Pulmonary artery endothelial cell (primary cell): Measurements from ENCODE around the gene ZNF780A. TPM values are rescaled to one million over a fixed set of nuclear protein-coding genes. Genes with fewer than 3 reads are reported as not detected.
A peak's percentile ranks its signal among the peaks of the same experiment; 100 is the strongest.
"Not testable (repeated sequence)": the region's sequence is repeated elsewhere in the genome, so short reads cannot be mapped to it uniquely, and the experiment has no call there.

Experiments
- DNase-seq: peaks from one replicate; pipeline ENCODE4 v3.0.0-alpha.2; 2011; ENCODE audit warnings: low read depth, low spot score
- total RNA-seq: library from RNA; depleted of rRNA; stranded (reverse); fragments of >200 nt; gene quantifications from 2 replicates; pipeline ENCODE4 v1.2.3, GENCODE V29; 2014

The ZNF780A gene
- 10.2 and 17.5 TPM in 2 replicates for total RNA-seq

DNA sequence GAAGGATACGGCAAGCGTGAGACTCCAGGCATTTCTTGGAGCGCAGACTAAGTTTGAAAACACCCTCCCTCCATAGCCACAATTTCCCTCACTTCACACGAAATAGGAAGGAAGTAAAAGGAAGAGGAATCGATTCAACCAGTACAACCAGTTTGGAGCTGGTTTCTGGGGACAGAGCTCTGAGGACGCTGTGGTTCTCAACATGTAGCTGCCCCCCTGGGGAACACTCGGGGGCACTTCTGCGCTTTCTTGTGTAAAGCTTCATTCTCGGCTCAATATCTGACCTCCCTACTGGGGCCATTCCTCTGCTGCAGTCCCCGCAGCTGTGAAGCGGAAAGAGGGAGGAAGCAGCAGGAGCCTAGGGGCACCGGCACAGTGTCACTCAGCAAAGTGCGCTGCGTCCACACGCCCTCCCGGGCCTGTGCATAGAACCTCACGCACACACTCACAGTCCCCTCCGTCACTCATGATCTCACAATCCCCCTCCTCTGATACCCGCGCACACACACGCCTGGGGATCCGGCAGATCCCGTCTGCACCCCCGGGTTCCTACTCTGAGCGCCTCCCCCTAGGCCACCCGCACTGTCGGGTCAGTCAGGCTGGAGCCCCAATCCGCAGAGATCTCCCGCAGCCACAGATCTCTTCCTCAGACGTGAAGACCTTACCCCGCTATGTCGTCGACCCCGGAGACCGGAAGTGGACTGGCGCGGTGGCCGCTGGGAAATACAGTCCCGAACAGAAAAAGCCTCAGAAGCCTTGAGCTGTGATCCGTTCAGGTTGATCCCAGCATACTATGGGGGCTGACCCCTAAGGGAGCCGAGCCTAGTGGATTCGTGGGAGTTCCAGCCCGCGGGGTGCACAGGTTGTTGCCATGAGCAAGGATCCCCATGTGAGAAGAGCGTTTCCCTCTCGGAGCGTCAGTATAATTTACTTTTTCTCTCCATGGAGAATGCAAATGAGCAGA, at the start of gene ZNF780A:
TSS of gene ZNF780A (minus strand) at position 703 of the 964 bp plus-strand sequence. CDS start 6,190 bp downstream, outside the sequence.
- DNase-seq: peak; percentile 17

DNA sequence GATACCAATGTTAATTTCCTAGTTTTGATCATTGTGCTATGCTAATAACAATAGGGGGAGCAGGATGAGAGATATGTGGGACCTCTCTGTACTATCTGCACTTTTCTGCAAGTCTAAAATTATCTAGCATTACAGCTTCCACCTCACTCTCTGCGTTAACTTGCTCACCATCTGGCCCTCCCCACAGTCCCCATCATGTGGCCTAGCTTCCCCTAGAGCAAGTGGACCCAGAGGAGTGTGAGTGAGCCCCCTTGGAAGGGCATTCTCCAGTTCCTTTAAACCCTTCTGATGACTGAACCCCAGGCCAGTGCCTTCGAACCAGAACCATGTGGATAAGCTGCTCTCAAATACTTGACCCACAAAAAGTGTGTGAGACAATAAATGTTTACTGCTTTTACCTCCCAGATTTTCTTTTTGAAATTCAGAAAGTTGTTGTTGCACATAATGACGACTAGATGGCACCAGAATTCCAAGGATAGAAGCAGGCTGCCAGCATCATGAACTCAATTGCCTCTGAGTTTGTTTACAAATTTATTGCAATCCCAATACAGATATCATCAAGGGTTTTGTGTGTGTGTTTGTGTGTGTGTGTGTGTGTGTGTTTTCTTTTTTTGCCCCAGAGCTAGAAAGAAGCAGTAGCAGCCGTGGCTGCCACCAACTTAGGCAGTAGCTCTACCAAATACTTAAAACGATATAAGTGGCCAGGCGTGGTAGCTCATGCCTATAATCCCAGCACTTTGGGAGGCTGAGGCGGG, 49.0 kb upstream of the ZNF780A start:
- peak; percentile 5 for DNase-seq

DNA sequence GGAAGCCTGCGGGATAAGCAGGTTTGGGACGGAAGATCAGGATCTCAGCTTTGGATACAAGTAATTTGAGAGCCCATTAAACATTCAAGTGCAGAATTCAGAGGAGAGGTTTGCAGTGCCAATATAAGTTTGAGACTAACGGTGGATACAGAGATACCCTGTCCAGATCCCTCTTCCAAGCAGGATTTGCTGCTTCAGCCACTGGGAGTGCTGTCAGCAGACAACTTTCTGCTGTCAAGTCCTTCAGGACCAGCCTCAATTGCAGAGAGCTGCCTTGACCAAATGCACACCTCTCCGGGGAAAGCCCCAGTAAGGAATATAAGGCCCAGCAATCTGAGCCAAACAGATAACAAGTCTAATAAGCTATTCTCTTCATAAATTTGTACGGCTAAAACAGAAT, 46.1 kb upstream of the ZNF780A start:
- DNase-seq: no peak

DNA sequence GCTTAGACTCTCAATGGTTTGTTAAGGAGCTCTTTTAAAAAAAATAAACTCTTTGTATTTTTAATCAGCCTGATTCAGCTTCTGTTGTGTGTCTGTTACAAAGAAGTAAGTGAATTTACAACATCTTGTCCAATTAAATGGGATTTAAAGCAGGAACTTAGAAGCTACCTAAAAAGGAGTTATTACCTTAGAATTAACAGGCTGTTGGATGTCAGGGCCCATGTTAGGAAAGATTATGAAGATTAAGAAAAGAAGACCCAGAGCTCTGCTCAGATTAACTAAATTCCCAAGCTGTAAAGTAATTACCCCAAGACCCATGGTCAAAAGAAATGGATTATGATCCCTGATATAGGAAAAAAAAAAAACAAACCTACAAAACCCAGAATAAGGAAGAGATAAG, 44.1 kb upstream of the ZNF780A start:
- DNase-seq: no peak

DNA sequence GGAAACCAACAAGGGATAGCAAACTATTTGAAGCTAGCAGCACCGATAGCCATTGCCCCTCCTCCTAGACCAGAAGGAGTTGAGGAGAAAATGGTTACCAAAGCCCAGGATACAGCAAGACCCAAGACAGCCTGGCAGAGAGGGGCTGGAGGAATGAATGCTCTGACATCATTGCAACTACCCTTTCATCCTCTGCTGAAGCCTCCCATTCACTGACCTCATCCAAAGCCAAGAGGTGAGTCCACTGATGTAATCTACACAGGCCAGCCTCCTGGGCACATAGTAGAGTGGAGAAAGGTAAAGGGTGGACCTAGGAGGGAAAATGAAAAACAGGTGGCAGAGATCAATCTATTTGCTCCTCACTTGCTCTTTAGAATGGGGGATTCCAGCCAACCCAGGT, 42.7 kb upstream of the ZNF780A start:
- no peak for DNase-seq

DNA sequence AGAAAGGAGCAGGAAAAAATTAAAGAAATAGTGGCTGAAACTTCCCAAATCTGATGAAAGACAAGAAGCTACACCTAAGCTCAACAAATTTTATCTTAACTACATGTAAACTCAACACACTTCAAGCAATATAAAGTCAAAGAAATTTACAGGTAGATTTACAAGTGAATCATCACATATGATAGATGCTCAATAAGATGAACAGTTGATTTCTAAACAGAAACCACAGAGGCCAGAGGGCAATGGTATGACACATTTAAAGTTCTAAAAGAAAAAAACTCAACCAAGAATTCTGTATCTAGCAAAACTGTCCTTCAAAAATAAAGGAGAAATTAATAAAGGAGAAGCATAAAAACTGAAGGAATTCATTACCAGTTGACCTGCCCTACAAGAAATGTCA, 39.3 kb upstream of the ZNF780A start:
- no peak for DNase-seq

DNA sequence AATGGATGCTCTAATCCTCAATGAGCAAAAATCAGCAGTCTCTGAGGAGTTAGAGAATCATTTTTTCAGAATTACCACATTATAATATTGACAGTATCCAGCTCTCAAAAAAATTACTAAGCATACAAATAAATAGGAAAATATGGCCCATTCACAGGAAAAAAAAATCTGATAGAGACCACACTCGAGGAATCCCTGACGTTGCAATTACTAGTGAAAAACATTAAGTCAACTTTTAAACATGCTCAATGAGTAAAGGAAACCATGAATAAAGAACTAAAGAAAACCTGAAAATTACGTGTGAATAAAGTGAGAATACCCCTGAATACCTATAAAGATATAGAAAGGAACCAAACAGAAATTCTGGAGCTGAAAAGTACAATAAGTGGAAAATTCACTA, 38.7 kb upstream of the ZNF780A start:
- DNase-seq: no peak

DNA sequence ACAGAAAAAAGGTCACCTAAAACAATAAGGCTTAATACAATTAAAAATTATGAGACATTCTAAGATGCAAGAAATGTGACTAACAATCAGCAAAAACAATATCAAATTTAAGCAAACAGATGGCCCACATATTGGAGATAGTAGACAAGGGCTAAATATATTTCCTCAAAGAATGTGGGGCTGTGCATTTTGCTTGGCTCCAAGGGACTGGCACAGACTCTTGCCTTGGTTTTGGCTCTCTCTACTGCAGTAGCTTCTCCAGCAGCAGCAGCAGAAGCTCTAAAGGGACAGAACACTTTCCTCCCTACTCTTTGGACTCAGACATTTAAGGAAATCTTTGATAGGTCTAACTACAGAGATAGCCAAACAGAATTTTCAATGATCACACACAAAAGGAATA, 38.2 kb upstream of the ZNF780A start:
- DNase-seq: no peak

DNA sequence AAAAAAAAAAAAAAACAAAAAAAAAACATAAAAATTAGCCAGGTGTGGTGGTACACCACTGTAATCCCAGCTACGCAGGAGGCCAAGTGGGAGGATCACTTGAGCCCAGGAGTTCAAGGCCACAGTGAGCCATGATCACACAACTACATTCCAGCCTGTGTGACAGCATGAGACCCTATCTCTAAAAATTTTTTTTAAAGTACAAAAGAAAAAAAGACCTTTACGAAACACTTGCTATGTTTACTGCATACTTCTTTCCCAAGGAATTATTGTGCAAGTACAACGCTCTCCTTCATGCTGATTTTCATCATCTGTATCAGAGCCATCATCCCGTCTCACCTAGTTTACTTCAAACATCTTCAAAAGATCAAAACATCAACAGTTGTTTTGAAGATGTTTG, 28.6 kb upstream of the ZNF780A start:
- no peak for DNase-seq

DNA sequence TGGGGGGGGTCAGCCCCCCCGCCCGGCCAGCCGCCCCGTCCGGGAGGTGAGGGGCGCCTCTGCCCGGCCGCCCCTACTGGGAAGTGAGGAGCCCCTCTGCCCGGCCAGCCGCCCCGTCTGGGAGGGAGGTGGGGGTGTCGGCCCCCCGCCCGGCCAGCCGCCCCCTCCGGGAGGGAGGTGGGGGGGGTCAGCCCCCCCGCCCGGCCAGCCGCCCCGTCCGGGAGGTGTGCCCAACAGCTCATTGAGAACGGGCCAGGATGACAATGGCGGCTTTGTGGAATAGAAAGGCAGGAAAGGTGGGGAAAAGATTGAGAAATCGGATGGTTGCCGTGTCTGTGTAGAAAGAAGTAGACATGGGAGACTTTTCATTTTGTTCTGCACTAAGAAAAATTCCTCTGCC, 27.9 kb upstream of the ZNF780A start:
- DNase-seq: not testable (repeated sequence)

DNA sequence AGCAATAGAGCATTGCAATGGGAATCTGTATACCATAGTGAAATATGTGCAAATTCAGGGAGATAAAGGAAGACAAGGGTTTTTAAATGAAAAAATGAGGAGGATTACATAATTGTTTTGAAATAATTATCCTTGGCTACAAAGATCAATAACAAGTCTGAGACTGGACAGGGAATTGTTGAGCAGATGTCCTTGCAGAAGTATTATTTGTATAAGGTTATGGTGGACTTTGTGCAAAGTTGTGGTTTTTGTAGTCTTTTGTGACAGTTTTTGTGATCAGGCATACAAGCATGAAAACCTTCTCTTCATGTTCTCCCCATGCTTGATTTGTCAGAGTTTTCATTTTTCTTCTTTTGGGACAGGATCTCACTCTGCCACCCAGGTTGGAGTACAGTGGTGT, 25.3 kb upstream of the ZNF780A start:
- no peak for DNase-seq

DNA sequence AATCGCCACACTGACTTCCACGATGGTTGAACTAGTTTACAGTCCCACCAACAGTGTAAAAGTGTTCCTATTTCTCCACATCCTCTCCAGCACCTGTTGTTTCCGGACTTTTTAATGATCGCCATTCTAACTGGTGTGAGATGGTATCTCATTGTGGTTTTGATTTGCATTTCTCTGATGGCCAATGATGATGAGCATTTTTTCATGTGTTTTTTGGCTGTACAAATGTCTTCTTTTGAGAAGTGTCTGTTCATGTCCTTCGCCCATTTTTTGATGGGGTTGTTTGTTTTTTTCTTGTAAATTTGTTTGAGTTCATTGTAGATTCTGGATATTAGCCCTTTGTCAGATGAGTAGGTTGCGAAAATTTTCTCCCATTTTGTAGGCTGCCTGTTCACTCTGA, 23.4 kb upstream of the ZNF780A start:
- not testable (repeated sequence) for DNase-seq

DNA sequence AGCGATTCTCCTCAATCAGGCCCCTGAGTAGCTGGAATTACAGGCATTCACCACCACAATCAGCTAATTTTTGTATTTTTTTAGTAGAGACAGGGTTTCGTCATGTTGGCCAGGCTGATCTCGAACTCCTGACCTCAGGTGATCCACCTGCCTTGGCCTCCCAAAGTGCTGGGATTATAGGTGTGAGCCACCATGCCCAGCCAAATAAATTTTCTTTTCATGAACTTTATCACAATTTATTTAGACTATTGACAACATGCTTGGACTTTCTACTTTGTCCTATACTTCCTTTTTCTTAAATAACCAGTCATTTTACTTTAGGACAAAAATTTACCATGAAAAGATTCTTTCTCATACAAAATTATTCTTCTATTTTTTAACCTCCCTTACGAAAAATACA, 21.5 kb upstream of the ZNF780A start:
- DNase-seq: not testable (repeated sequence)

DNA sequence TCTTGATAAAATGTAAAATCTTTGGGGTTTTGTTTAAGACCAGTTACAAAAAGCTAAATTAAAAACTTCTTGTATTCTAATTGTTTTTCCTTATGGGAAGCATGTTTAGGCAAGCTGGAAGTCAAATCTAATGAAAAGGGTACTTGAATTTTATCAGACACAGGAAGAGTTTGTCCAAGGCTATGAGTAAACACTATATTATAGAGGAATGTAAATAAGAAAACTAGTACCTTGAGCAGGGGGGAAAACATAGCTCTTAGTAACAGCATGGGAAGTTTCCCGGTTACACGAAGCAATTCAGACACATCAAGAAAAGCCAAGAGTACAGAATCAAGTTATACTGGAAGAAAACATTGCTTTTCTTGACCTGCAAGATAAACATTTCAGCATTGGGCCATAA, 19.8 kb upstream of the ZNF780A start:
- DNase-seq: no peak

DNA sequence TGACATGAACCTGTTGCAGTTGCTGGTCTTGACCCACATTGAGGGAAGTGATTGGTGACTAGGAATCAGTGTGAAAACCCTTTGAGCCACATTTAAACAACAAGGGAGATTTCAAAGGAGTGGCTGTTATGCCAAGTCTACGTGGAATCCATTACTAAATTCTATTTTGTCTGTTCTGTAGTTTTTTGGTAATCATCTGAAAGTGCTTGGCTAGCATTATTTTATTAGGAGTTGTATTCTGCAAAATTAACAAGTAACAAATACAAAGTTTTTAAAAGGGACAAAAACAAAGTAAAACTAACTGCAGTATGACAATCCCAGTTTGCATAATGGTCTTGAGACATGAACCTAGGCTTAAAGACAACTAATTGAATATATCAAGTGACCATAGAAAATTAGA, 14.0 kb upstream of the ZNF780A start:
- no peak for DNase-seq

DNA sequence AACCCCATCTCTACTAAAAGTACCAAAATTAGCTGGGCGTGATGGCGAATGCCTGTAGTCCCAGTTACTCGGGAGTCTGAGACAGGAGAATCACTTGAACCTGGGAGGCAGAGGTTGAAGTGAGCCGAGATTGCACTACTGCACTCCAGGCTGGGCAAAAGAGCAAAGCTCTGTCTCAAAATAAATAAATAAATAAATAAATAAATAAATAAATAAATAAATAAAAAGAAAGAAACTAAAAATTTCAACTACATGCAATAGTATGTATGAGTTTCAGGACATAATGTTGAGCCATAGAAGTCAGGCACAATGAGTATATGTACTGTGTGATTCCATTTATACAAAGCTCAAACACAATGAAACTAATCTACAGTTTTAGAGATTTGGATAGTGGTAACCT, 12.9 kb upstream of the ZNF780A start:
- no peak for DNase-seq

DNA sequence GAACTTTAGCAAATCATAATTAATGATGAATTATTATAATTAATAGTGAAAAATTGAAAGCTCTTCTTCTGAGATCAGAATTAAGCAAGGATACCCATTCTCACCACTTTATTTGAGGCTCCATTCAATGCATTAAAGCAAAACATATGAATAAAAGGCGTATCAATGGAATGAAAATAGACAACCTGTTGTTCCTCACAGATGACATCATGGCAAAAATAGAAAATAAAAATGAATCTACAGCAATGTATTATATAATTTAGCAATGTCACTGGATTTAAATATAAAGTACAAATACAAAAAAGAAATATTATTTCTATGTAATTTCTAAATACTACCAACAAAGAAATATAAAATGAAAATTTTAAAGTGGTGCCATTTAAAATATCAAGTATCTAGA, 11.1 kb upstream of the ZNF780A start:
- no peak for DNase-seq

DNA sequence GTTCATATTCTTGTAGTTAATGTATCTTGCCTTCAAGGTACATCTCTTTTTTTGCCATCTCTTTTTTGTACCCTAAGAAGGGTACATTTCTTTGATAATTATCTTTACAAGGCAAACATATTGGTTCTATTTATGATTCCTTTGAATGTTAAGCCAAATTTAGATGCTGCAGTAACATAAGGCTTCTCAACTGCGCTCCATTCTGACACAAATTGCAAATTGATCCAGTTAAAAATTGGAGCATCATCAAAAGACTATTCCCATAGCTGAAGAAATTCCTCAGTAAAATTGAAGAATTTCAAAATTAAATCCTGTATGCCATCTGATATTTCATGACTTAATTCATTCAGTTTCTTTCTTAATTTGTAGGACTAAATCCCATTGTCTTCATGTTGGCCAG, 2.7 kb upstream of the ZNF780A start:
- no peak for DNase-seq

DNA sequence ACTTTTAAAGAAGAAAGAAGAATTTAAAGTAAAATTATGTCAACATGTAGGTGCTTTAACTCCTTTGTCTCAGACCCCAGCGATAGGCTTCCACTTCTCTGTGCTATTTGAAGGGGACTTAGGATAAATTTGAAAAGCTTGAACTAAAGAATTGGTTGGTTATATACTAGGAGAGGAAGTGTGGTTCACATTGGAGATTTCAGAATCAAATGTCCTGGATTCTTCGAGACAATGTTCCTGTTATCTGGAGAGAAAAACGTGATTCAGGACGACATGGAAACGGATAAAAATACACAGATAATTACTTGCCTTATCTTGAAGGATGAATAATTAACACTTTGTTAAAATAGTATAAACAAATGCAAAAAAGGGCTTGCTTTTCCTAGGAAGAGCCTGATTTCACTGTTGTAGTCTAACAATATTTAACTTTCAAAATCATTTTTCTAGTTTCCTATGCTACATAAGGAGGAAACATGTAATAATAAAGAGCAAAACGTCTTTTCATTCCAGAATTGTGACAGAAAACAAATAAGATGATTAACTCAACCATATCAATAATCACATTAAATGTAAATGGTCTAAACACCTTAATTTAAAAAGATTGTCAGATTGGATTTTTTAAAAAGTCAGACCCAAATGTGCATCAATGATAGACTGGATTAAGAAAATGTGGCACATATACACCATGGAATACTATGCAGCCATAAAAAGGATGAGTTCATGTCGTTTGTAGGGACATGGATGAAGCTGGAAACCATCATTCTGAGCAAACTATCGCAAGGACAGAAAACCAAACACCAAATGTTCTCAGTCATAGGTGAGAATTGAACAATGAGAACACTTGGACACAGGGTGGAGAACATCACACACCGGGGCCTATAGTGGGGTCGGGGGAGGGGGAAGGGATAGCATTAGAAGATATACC, 724 bp upstream of the ZNF780A start:
- DNase-seq: no peak

DNA sequence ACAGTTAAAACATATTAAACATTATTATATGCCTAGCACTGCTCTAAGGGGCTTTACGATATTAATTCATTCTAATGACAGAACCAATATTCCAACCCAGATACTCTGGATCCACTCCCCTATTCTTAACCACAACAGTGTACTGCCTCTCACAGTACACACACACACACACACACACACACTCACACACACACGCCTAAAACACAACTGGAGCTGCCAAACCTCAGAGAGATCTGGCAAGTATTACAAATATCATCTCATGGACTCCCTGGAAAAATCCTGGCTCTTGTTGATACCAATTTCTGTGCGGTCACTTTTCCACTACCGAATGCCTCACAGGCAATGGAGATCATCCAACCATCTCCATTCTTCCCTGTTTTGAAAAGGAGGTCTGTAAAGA, 1.3 kb downstream of the ZNF780A start:
- no peak for DNase-seq

DNA sequence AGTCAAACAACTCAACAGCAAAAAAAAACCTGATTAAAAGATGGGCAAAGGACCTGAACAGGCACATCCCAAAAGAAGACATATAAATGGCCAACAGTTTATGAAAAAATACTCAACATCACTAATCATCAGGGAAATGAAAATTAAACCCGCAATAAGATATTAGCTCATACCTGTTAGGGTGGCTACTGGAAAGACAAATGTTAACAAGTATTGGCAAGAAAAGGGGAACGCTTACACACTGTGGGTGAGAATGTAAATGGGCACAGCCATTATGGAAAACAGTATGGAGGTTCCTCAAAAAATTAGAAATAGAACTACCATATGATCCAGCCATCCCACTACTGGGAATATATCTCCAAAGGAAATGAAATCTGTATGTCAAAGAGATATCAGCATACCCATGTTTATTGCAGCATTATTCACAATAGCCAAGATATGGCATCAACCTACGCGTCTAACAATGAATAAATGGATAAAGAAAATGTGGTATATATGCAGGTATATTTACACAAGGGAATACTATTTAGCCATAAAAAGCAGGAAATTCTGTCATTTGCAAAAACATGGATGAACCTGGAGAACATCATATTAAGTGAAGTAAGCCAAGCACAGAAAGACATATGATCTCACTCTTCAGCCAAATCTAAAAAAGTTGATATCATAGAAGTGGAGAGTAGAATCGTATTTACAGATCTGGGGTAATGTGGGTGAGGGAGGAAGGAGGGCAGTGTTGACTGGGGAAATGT, 2.3 kb downstream of the ZNF780A start:
- DNase-seq: no peak
